ENCODE results near the gene RNF166. TPM values are rescaled to one million over a fixed set of nuclear protein-coding genes. Genes with fewer than 3 reads are reported as not detected.

The RNF166 gene
- total and polyA plus RNA-seq, 2 of the 13 experiments (the other 11 are each of a cell fraction or from before 2014, with no cell fraction given): 21.4 to 23.0 TPM

- peak; percentile 92; the same call in 1 of the 2 replicates for TF ChIP-seq ZNF281 (CRISPR knock-in tag; IDR thresholded peaks at IDR 0.05; ENCODE audit: borderline replicate concordance)
- TF ChIP-seq IRF2 (CRISPR knock-in tag; IDR thresholded peaks at IDR 0.05): peak; percentile 80
- TF ChIP-seq TMF1 (CRISPR knock-in tag; IDR thresholded peaks at IDR 0.05; ENCODE audit: low read depth): peak; percentile 82
- no peak for TF ChIP-seq NBN (conservative IDR thresholded peaks at IDR 0.05)
- no peak for TF ChIP-seq ARNT (IDR thresholded peaks at IDR 0.05)
- peak; percentile 91 for TF ChIP-seq FOXK2 (IDR thresholded peaks at IDR 0.05)
- no peak; the same call in 1 of the 2 replicates for TF ChIP-seq ZNF354B (CRISPR knock-in tag; IDR thresholded peaks at IDR 0.05)
- TF ChIP-seq MTERF4 (CRISPR knock-in tag; IDR thresholded peaks at IDR 0.05): no peak
- no peak for TF ChIP-seq ZNF263 (CRISPR knock-in tag; IDR thresholded peaks at IDR 0.05)
- peak; percentile 48; the same call in 1 of the 2 replicates for TF ChIP-seq KMT2A (CRISPR knock-in tag; IDR thresholded peaks at IDR 0.05)
- TF ChIP-seq NKX3-1 (CRISPR knock-in tag; IDR thresholded peaks at IDR 0.05): no peak; the same call in 1 of the 2 replicates
- TF ChIP-seq GATAD1 (CRISPR knock-in tag; IDR thresholded peaks at IDR 0.05): peak; percentile 92
- TF ChIP-seq ZNF235 (CRISPR knock-in tag; IDR thresholded peaks at IDR 0.05; ENCODE audit: borderline replicate concordance): no peak
- TF ChIP-seq ZNF740 (CRISPR knock-in tag; IDR thresholded peaks at IDR 0.05): peak; percentile 10; the same call in 1 of the 2 replicates
- TF ChIP-seq ZNF33B (CRISPR knock-in tag; IDR thresholded peaks at IDR 0.05): no peak; the same call in 1 of the 2 replicates
- TF ChIP-seq CSRNP2 (CRISPR knock-in tag; conservative IDR thresholded peaks at IDR 0.05; ENCODE audit: low read depth): no peak
- TF ChIP-seq PREB (CRISPR knock-in tag; IDR thresholded peaks at IDR 0.05): no peak; the same call in 1 of the 2 replicates
- no peak for TF ChIP-seq SMARCE1 (IDR thresholded peaks at IDR 0.05; ENCODE audit: borderline replicate concordance)
- TF ChIP-seq ZBTB21 (CRISPR knock-in tag; IDR thresholded peaks at IDR 0.05): peak; percentile 66; the same call in 1 of the 2 replicates
- TF ChIP-seq ZMAT3 (CRISPR knock-in tag; conservative IDR thresholded peaks at IDR 0.05): peak; percentile 95
- peak; percentile 73; the same call in 1 of the 2 replicates for TF ChIP-seq ZNF329 (CRISPR knock-in tag; IDR thresholded peaks at IDR 0.05; ENCODE audit: low read depth)
- peak; percentile 82; the same call in 1 of the 2 replicates for TF ChIP-seq ZNF605 (CRISPR knock-in tag; IDR thresholded peaks at IDR 0.05)
- TF ChIP-seq SRF (IDR thresholded peaks at IDR 0.05; ENCODE audit: low read depth, low read length): no peak
Observed at GRCh38 chr16:88651276-88651988, 54.8 kb downstream of the RNF166 start (continued).
